K562 (cell line): ENCODE results near the gene STX2. TPM values are rescaled to one million over a fixed set of nuclear protein-coding genes. Genes with fewer than 3 reads are reported as not detected.

Experiments used
- ATAC-seq: fragments of 200-7000 bp; cut with Tn5 transposase; 3 replicates; pipeline ENCODE4 v1.9.1; 2020; ENCODE audit warnings: moderate library complexity
- BruUV-seq: library from RNA; stranded (reverse); fragments of 400-500 nt; replicated peaks from 2 replicates; lab custom pipeline; 2021; lab: Mats Ljungman, UMichigan
- CTCF ChIA-PET: fragments of 300-600 bp; formaldehyde crosslinking; extraction: SDS; loops from one replicate; lab custom pipeline; 2021; ENCODE audit warnings: low intra/inter-chr PET ratio; lab: Yijun Ruan, JAX
- POLR2A ChIA-PET: fragments of 300-600, 350-650 bp; sonication (Branson Sonifier 250); formaldehyde crosslinking; extraction: SDS; loops from one replicate; lab custom pipeline; 2021; ENCODE audit warnings: antibody characterized with exemption, inconsistent platforms; lab: Yijun Ruan, JAX
- DNase-seq, 4 experiments: peaks; one replicate each; pipeline versions ENCODE4 v3.0.0 to v3.0.0-alpha.2; 2011 to 2018; ENCODE audit warnings: low spot score in 3 of 4, mixed read lengths in 3 of 4; ENCODE audit errors: extremely low read depth in 1 of 4
- FAIRE-seq: peaks from 2 replicates; lab custom pipeline; 2011; peaks lifted over from hg19 to GRCh38; lab: Jason Lieb, UNC
- H2AFZ ChIP-seq: 2 replicates; pipeline ENCODE4 v1.6.0; 2011; ENCODE audit warnings: low read depth, low read length, control low read depth, inconsistent platforms
- H3K27ac ChIP-seq: fragments of 200-600 bp; 3 replicates; pipeline ENCODE4 v1.8.0; 2011; ENCODE audit warnings: low read depth, mild to moderate bottlenecking, control low read depth, inconsistent platforms, low read length, moderate library complexity, mixed read lengths; ENCODE audit errors: extremely low read depth
- H3K27me3 ChIP-seq, 2 experiments: fragments of 300-600 bp in 1 of 2; 2 replicates in 1 of 2; 3 replicates in 1 of 2; pipeline versions ENCODE4 v1.6.0 to v1.8.0; 2011; ENCODE audit warnings: inconsistent platforms in 2 of 2, low read length in 2 of 2, mild to moderate bottlenecking in 1 of 2, mixed read lengths in 1 of 2, moderate library complexity in 1 of 2; ENCODE audit not compliant: control insufficient read depth in 2 of 2, insufficient read depth in 2 of 2
- H3K36me3 ChIP-seq: fragments of 300-600 bp; 3 replicates; pipeline ENCODE4 v1.8.0; 2011; ENCODE audit warnings: mild to moderate bottlenecking, low read length, inconsistent platforms; ENCODE audit not compliant: control insufficient read depth, insufficient read depth
- H3K4me1 ChIP-seq, 2 experiments: fragments of 200-600 bp in 1 of 2; replicated peaks in 1 of 2; 2 replicates in 1 of 2; 3 replicates in 1 of 2; pipeline versions ENCODE4 v1.5.1 to v1.8.0; 2011; ENCODE audit warnings: inconsistent platforms in 2 of 2, low read length in 2 of 2, mild to moderate bottlenecking in 1 of 2, mixed read lengths in 1 of 2, moderate library complexity in 1 of 2; ENCODE audit not compliant: control insufficient read depth in 2 of 2, insufficient read depth in 2 of 2
- H3K4me2 ChIP-seq: 2 replicates; pipeline ENCODE4 v1.6.1; 2011; ENCODE audit warnings: low read length, control low read depth, inconsistent platforms, mixed read lengths; ENCODE audit not compliant: insufficient read depth
- H3K4me3 ChIP-seq: fragments of 200-600 bp; sonication (generic), shearing (Covaris generic); 2 replicates; pipeline ENCODE4 v1.5.1; 2016; ENCODE audit warnings: control low read depth, inconsistent platforms
- H3K79me2 ChIP-seq: fragments of 200-600 bp; 3 replicates; pipeline ENCODE4 v1.8.0; 2011; ENCODE audit warnings: low read length, inconsistent platforms; ENCODE audit not compliant: control insufficient read depth, insufficient read depth
- H3K9ac ChIP-seq, 2 experiments: 2 replicates each; pipeline versions ENCODE4 v1.6.0 to v1.6.1; 2011; ENCODE audit warnings: low read depth in 2 of 2, low read length in 2 of 2, control low read depth in 1 of 2, inconsistent platforms in 1 of 2, mild to moderate bottlenecking in 1 of 2, mixed read lengths in 1 of 2; ENCODE audit not compliant: insufficient read depth in 1 of 2
- H3K9me1 ChIP-seq: one replicate; pipeline ENCODE4 v1.6.0; 2011; ENCODE audit warnings: inconsistent platforms, mild to moderate bottlenecking, low read length, moderate library complexity; ENCODE audit not compliant: control insufficient read depth, insufficient read depth
- H3K9me3 ChIP-seq: replicated peaks from 2 replicates; pipeline ENCODE4 v1.5.1; 2011; ENCODE audit warnings: low read depth, low read length, inconsistent platforms; ENCODE audit not compliant: control insufficient read depth, insufficient read depth
- H4K20me1 ChIP-seq: replicated peaks from 2 replicates; pipeline ENCODE4 v1.6.1; 2011; ENCODE audit warnings: low read length, inconsistent platforms, mixed read lengths; ENCODE audit not compliant: control insufficient read depth, insufficient read depth
- CTCF ChIP-seq, 3 experiments: IDR thresholded peaks in 2 of 3; conservative IDR thresholded peaks in 1 of 3; 2 replicates each; pipeline ENCODE4 v1.5.1; 2011 to 2012; ENCODE audit warnings: low read length in 3 of 3, mild to moderate bottlenecking in 3 of 3, control low read depth in 2 of 3, improper control_type of control experiment in 1 of 3, inconsistent platforms in 1 of 3, low read depth in 1 of 3, mixed read lengths in 1 of 3, moderate library complexity in 1 of 3; ENCODE audit not compliant: insufficient read depth in 2 of 3
- WGBS: fragments of 100-300 bp; shearing (Covaris generic); methylation state at CpG from one replicate; pipeline ENCODE4 v1.1.6; 2016; ENCODE audit warnings: low coverage, mixed read lengths; ENCODE audit not compliant: insufficient coverage; ENCODE audit errors: missing lambda C conversion rate; 5-methylcytosine and 5-hydroxymethylcytosine counted together
- in situ Hi-C: fragments of 300-500 bp; cut with MboI; formaldehyde crosslinking; loops from 4 replicates; pipeline ENCODE4 v1.15.0; 2018; ENCODE audit warnings: inconsistent platforms, mixed read lengths
- intact Hi-C: fragments of 100-400 bp; cut with micrococcal nuclease; formaldehyde crosslinking; loops from 2 replicates; pipeline ENCODE4 v1.14.2; 2022
- polyA plus RNA-seq, 8 experiments: library from polyadenylated mRNA; depleted of rRNA in 4 of 8; stranded (reverse) in 5 of 8; unstranded in 3 of 8; fragments of >200 nt; fragmentation: Nextera tagmentation in 2 of 8; fragmentation: Illumina TruSeq in 1 of 8; extraction: Ambion mirVana in 2 of 8; extraction: Trizol in 1 of 8; gene quantifications; 2 replicates each; pipeline versions ENCODE4 v1.2.1 to v1.2.3, GENCODE V29; 2011 to 2014; ENCODE audit warnings: inconsistent platforms in 1 of 8, missing spikeins in 1 of 8
- total RNA-seq, 7 experiments: library from RNA; depleted of rRNA in 6 of 7; stranded (reverse); fragments of >200 nt in 6 of 7; fragmentation: Illumina TruSeq in 2 of 7; extraction: Trizol in 2 of 7; gene quantifications; 2 replicates each; pipeline versions ENCODE4 v1.2.1 to v1.2.3, GENCODE V29; 2011 to 2021; ENCODE audit warnings: low replicate concordance in 1 of 7
- TF ChIP-seq, protein P1 (sequence below), 2 experiments: fragments of 450-650 bp; formaldehyde crosslinking in 1 of 2; IDR thresholded peaks; 2 replicates each; pipeline versions ENCODE4 v1.4.0 to v1.6.1; 2014 to 2020; ENCODE audit warnings: mild to moderate bottlenecking in 2 of 2, borderline replicate concordance in 1 of 2, low read depth in 1 of 2

The STX2 gene
- total and polyA plus RNA-seq, 9 of the 15 experiments (the other 6 are each of a cell fraction or from before 2014, with no cell fraction given), result 22.2 to 54.6 (median 30.8) TPM

DNA sequence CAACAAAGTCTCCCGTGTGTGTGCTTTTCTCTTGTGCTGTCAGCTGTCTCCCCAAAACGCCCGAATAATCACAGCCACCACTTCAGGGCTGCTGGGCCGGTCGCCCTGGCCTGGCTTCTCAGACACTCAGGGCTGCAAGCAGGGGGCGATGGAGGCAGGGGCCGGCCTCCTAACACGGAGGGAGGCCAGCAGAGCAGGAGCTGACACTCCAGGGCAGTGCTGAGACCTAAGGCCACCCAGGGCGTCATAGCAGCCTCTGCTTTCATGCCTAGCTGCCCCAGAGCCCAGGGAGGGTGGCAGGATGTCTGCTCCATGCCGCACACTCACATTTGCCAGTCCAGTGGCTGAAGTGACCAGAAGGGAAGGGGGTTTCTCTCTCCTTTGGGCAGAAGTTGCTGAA lies 25.6 kb downstream of the STX2 start:
- Histone ChIP-seq H4K20me1 (no peaks in the 10 kb centered on the region), H3K36me3 (peaks cover 62% of the 10 kb centered on the region), H2AFZ (no peak overlapping the region), H3K4me3 (no peak overlapping the region), H3K4me2 (no peak overlapping the region), H3K79me2 (peaks cover 16% of the 10 kb centered on the region; the same call in 2 of the 3 replicates), H3K27me3 (no peaks in the 10 kb centered on the region)
- DNase-seq (no peak), ATAC-seq (peak; percentile 66), FAIRE-seq (no peak)
- CTCF ChIA-PET, result no interaction called here
- intact Hi-C loops, result no loop called here
- BruUV-seq, result no TSS peak
- POLR2A ChIA-PET, result no interaction called here
- TF ChIP-seq CTCF (IDR thresholded peaks at IDR 0.05 in 2 of 3, conservative IDR thresholded peaks at IDR 0.05 in 1 of 3; ENCODE audit: insufficient read depth in 2 of 3, low read depth in 1 of 3, low read length in 3 of 3), result peak in 1 of 3 experiments; percentile 18; a peak in 1 of 6 replicates
- TF ChIP-seq, protein P1, sequence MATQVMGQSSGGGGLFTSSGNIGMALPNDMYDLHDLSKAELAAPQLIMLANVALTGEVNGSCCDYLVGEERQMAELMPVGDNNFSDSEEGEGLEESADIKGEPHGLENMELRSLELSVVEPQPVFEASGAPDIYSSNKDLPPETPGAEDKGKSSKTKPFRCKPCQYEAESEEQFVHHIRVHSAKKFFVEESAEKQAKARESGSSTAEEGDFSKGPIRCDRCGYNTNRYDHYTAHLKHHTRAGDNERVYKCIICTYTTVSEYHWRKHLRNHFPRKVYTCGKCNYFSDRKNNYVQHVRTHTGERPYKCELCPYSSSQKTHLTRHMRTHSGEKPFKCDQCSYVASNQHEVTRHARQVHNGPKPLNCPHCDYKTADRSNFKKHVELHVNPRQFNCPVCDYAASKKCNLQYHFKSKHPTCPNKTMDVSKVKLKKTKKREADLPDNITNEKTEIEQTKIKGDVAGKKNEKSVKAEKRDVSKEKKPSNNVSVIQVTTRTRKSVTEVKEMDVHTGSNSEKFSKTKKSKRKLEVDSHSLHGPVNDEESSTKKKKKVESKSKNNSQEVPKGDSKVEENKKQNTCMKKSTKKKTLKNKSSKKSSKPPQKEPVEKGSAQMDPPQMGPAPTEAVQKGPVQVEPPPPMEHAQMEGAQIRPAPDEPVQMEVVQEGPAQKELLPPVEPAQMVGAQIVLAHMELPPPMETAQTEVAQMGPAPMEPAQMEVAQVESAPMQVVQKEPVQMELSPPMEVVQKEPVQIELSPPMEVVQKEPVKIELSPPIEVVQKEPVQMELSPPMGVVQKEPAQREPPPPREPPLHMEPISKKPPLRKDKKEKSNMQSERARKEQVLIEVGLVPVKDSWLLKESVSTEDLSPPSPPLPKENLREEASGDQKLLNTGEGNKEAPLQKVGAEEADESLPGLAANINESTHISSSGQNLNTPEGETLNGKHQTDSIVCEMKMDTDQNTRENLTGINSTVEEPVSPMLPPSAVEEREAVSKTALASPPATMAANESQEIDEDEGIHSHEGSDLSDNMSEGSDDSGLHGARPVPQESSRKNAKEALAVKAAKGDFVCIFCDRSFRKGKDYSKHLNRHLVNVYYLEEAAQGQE (IDR thresholded peaks at IDR 0.05; ENCODE audit: borderline replicate concordance), result no peak
- TF ChIP-seq, protein P1 (CRISPR knock-in tag; IDR thresholded peaks at IDR 0.05; ENCODE audit: low read depth), result no peak
- TF ChIP-seq, all 486 proteins: peak for 1
- H3K27ac ChIP-seq, result no peak overlapping the region
- H3K9me1 ChIP-seq, result no peaks in the 10 kb centered on the region
- in situ Hi-C loops, result no loop called here
- peak overlapping the region in 1 of 2 experiments; percentile 36; a peak in 1 of 4 replicates for H3K9ac ChIP-seq
- peaks cover 0 to 13% of the 10 kb centered on the region in 2 experiments; a peak in 2 of 5 replicates for H3K4me1 ChIP-seq
- 88% methylated on average over 8 of the region's 10 CpGs for WGBS
- H3K9me3 ChIP-seq, result no peaks in the 10 kb centered on the region
